Body of pancreas (tissue), 4 donors: ENCODE measurements around the gene MUSTN1.

Source experiments
- CTCF ChIP-seq, 7 experiments: fragments of 450-650 bp in 4 of 7; fragments of 200-600 bp in 3 of 7; sonication (generic) in 3 of 7; IDR thresholded peaks; one replicate each; pipeline ENCODE4 v1.5.1; 2016 to 2019; ENCODE audit warnings: antibody characterized with exemption in 7 of 7
- POLR2A ChIP-seq, 3 donors: fragments of 450-650 bp; IDR thresholded peaks; one replicate each; pipeline ENCODE4 v1.6.1; 2016; ENCODE audit warnings: antibody characterized with exemption in 3 of 3, mild to moderate bottlenecking in 2 of 3

- TF ChIP-seq CTCF (IDR thresholded peaks at IDR 0.05) (no peak), POLR2A (IDR thresholded peaks at IDR 0.05) (no peak)
These were observed 13.8 kb upstream of the MUSTN1 start for GRCh38 chr3:52848617-52849016.
